ENCODE results near the gene GPNMB.

GPNMB gene

DNA sequence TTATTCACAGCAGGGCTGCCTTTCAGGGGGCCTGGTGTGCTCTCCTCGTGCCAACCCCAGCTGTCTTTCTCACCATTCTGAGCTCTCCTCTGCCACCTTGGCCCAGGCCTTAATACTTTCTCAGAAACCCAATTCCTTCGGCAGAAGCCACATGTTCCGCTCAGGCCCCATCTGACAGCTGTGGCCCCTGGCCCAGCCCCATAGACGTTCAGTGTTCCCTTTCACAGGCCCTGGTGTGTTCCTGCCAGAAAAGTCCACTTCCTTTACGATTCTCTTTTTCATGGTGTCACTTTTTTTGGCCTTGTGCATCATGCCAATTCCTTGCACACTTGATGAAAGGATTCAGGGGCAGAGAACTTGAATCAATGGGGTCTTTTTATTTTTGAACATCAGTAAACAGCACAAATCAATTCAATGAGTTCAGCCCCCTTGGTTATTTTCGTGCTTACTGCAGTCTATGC, 15.9 kb upstream of the GPNMB start:
- DNase-seq (ENCODE audit: low spot score) = no peak

DNA sequence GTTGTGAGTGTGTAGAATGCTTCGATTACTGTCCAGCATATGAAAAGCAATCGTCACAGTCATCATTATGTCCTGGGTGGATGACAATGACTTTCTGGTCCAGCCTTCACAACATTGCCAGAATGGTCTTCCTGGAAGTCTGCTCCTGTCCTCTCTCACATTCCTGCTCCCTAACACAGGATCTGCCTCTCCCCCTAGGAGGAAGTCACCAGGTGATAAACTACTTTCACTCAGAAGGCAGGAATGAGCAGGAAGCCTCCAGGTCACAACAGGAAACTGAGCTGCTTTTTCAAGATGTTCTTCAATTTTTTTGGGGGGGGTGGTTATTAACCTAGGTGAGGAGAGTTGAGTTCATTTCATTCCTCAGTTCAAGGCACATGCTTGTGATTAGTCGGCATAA, 13.6 kb upstream of the GPNMB start:
- no peak for DNase-seq (ENCODE audit: low spot score)

DNA sequence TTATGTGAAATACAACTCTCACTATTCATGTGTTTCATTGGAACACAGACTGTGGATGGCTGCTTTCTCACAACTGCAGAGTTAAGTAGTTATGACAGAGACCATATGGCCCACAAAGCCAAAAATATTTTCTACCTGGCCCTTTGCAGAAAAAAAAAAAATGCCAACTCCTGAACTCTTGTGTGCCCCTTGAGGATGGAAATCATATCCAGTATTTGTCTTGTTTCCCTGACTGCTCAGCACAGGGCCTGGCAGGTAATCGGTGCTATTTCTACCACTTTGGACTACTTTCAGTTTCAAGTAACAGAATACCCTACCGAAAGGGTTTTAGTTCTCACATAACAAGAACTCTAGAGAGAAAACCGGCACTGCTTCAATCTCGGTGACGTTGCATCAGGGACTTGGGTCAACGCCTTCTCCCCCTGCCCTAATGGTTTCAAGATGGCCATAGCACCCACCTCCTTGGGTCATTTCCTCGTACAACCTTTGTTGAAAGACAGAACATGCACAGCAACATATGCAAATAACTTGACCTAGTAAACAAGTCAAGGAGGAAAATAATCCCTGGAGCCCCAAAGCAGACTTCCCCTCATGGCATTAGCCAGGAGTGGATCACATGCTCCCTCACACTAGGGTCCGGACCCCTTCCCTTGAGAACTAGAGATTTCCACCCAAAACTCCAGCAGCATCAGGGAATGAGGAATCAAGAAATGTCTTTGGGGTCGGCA, 11.8 kb upstream of the GPNMB start:
- DNase-seq (ENCODE audit: low spot score) = no peak

DNA sequence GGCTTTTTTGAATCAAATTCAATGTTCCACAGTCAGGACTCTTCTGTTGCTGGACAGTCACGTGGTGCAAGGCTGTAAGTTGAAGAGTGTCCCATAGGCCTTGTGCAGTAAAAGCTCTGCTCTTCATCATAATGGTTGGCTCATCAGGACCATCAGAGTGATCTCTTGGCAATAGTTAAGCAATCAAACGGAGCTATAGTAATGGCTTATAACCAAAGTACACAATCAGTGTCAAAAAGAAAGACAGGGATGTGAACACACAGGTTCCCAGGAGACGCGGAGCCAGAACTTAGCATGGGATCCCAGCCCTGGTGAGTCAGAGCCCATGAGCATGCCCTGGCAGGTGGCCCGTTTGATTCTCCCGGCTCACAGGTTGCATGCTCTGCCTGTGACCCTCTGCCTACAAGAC, 10.8 kb upstream of the GPNMB start:
- no peak for DNase-seq (ENCODE audit: low spot score)

DNA sequence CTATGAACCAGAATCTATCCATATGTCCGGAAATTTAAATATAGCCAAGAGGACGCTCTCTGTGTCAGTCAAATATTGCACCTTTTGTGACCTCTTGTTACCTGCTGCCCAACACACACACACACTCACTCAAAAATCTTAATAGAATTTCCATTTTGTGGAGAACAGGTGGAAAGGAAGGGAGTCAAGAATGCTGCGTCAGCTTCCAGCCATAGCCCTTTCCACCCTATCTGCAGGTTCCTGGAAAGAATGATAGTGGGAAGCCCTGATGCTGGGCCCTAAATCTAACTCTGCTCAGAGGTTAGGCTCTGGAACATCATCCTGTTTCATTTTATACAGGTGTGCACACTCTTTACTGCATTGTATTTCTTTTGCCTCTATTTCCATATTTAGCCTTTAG, 9.6 kb upstream of the GPNMB start:
- no peak for DNase-seq (ENCODE audit: low spot score)

DNA sequence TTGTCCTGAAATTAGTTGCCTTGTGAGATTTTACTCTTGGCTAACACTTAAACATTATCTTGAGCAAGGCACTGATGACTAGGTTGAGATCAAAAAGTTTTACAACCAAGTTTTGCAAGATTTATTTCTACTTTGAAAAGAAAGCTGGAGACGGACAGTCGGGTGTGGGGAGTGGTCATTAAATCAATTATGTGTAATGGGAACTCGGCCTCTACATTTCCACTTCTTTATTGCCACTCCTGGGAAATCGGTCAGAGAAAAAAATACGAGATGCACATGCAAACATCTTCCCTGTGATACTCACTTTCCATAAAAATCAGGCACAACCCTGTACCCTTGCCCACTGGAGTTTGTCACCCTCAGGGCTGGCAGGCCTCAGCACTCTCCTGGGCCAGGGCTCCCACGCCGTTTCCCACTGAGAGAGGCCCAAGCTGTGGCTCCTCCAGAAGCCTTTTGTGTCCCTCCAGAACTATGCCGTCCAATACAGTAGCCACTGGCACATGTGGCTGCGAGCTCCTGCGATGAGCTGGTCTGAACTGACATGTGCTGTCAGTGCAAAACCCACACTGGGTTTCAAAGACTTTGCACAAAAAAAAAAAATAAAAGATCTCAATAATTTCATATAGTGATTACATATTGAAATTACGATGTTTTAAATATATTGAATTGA, 7.5 kb upstream of the GPNMB start:
- DNase-seq (ENCODE audit: low spot score) = no peak

DNA sequence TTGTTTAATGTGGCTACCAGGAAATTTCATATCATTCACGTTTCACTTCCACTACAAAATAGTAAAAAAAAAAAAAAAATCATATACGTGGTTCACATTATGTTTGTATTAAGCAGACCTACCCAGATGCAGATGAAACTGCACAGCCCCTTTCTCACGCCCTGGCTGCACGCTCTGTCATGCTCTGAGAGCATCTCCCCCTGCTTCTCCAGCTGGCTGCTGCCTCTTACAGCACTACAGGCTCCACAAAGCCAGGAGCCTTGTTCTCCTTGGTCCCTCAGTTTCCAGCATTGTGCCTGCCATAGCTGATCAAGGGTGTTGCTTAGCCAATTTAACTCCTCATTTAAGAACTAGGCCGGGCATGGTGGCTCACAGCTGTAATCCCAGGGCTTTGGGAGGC, 6.9 kb upstream of the GPNMB start:
- DNase-seq (ENCODE audit: low spot score) = no peak

DNA sequence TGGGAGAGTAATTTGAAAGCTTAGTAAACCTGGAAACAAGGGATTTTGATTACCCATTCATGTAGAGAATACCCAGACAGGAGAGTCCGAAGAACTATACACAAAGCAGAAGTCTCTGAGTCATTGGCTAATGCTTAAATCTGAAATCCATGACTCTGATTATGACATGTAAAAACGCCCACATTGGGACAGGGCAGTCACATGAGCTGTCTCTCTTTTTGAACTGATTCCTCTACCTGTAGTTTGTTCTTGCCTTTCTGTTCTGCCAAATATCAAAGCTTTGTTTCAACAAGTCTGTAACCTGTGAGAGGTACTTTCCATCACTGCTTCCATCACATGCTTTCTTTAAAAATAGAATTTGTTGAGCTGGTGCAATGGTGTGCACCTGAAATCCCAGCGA, 4.3 kb upstream of the GPNMB start:
- no peak for DNase-seq (ENCODE audit: low spot score)

DNA sequence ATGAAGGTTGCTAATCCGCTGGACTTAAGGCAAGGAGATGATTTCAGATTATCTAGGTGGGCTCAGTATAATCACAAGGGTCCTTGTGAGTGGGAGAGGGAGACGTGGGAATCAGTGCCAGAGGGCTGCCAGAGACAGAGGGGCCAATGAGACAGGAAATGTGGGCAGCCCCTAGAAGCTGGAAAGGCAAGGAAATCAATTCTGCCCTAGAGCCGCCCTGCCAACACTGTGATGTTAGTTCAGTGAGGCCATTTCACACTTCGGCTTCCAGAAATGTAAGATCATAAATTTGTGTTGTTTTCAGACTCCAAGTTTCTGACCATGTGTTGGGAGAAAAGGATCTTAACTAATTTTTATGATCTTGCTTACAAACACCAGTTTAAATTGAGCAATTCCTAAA, 3.6 kb upstream of the GPNMB start:
- no peak for DNase-seq (ENCODE audit: low spot score)

DNA sequence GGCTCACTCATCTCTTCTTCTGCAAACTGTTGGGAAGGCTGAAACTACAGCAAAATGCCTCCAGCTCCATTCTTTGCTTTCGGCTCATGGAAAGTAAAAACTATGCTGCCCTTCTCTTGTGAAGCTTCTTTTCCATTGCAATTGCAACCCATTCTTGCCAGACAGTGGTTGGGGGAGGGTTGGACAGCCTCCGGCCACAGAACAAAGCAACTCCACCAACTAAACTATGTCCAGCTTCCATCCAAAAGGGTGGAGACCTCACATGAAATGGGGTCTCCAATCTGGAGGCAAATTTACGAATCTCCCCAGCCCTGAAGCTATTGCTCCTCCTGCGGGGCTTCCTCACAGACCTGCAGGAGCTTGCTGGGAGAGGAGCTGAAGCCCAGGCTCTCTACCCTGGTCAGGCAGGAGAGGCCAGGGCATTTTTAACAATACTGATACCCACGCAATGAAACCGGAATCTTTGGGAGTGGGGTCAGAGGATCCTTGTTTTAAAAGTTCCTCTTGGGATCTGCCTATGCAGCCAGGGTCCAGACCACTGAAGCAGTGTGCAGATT, 549 bp downstream of the GPNMB start:
- DNase-seq (ENCODE audit: low spot score) = peak; percentile 30

DNA sequence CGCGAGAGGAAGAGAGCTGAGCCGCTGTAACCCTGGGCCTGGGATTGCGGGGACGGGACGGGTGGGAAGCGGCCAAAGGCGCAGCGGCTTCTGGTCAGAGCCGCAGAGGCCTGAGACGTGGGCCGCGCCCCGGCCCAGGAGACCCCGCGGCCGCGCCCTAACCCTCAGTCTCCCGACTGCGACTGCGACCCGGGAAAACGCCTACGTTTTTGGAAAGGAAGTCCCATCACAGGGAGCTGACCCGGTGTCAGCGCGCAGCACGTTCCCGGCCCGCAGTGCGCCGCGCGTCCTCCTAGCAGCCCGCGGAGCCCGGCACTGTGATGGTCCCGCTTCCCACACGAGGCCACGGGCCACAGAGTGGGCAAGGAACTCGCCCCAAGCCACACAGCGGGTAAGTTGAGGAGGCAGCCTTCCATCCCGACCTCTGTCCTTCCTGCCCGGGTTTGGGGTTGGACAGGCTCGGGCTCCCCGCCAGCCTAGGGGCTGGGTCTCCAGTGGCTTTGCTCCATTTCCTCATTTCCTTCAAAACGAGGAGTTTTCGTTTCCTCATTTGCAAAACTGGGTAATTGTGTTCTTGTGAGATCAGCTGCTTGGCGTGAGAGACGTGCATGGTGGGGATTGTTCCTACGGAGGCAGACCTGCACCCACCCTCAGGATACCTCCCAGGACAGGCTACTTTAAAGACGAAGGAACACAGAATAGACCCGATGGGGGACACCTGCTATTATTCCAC, 1.2 kb downstream of the GPNMB start:
- peak; percentile 53 for DNase-seq (ENCODE audit: low spot score)

DNA sequence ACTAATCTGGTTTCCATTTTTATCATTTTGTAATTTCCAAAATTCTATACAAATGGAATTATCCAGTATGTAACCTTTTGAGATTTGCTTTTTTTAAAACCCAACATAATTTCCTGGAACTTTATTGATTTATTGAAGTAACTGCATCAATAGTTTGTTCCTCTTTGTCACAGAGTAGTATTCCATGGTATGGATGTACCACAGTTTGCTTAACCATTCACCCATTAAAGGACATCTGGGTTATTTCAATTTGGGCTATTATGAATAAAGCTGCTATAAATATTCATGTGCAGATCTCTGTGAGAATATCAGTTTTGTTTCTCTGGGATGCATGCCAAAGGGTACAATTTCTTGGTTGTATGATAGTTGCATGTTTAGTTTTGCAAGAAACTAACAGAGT, 2.9 kb downstream of the GPNMB start:
- no peak for DNase-seq (ENCODE audit: low spot score)

DNA sequence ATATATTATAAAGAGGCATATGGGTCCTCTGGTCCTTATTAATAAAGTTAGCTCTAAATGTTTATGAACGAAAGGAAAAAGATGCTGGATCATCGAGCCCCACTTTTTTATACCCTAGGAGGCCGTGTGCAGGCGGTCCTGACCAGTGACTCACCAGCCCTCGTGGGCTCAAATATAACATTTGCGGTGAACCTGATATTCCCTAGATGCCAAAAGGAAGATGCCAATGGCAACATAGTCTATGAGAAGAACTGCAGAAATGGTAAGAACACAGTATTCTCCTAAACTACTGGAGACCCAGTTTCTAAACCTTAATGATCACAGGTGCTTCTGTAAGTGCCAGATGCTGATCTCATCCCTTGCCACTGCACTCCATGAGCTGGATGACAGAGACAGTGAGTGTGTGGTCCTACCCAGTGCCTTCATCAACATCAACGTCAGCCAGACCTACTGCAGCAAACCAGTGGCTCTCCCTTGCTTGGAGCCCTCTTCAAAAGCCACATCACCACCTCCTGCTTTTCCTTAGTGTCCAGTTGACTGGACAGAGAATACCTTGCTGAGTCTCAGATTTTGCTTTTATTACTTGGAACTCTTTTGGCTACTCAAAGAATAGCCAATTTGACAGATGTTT, 7.6 kb downstream of the GPNMB start:
- DNase-seq (ENCODE audit: low spot score) = no peak

DNA sequence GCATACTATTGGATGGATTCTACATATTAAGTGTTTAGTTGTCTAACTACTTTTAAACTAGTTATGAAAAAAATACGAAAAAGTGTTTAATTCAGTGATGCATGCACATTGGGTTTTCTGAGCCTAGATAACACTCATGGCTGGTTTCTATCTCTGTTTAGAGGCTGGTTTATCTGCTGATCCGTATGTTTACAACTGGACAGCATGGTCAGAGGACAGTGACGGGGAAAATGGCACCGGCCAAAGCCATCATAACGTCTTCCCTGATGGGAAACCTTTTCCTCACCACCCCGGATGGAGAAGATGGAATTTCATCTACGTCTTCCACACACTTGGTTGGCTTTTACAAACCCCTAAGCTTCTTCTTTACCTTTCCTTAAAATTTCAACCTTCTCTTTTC, 10.2 kb downstream of the GPNMB start:
- DNase-seq (ENCODE audit: low spot score) = no peak

DNA sequence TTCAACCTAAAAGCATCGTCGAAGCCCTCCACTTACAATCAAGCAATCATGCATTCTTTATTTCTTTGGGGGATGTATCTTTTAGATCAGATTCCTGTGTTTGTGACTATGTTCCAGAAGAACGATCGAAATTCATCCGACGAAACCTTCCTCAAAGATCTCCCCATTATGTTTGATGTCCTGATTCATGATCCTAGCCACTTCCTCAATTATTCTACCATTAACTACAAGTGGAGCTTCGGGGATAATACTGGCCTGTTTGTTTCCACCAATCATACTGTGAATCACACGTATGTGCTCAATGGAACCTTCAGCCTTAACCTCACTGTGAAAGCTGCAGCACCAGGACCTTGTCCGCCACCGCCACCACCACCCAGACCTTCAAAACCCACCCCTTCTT, 13.8 kb downstream of the GPNMB start:
- DNase-seq (ENCODE audit: low spot score) = no peak

DNA sequence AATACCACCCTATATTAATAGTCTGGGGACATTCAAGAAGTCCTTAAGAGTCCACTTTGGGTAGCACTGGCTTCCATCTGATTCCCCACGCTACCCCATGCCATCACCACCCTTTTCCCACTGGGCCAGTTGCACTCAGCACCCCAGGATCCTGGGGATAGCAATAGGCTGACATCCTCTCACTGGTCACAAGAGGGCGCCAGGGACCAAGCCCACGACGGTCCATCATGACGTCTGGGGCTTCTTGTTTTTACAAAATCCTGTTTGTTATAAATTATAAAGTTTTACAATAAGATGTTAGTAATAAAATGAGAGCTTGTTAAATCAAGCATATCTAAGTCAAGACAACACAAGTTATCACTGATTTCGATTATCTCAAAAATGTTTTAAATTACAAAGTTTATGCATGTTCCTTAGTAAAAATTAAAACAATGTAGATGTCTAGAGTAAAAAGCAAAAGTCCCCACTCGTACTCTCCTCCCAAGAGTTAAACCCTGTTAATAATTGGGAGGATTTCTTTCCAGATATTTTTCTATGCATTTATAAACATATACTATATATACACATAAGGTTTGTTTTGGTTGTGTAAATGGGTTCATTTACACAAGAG, 15.4 kb downstream of the GPNMB start:
- peak; percentile 83 for DNase-seq (ENCODE audit: low spot score)

DNA sequence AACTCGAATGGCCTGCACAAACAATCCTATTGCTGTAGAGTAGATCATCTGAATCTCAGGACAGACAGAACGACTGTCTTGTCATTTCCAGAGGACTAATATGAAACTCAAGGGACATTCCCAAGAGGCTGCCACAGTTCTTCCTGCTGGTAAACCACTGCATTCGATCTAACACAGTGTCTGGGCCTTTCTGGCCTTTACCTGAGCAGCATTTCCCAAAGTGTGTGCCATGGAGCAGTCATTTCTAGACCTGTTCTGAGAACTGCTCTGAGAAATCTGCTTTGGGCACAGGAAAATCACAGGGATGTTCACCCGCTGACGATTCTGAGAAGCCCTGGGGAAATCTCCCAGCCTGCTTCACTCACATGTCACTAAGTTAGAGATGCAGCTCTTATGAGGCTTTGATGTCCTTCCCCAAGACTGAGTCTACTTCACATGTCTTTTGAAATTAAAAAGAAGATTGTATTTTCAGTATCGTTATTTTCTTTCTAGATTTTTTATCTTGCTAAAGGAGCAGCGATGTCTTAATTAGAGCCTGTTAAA, 18.4 kb downstream of the GPNMB start:
- no peak for DNase-seq (ENCODE audit: low spot score)

DNA sequence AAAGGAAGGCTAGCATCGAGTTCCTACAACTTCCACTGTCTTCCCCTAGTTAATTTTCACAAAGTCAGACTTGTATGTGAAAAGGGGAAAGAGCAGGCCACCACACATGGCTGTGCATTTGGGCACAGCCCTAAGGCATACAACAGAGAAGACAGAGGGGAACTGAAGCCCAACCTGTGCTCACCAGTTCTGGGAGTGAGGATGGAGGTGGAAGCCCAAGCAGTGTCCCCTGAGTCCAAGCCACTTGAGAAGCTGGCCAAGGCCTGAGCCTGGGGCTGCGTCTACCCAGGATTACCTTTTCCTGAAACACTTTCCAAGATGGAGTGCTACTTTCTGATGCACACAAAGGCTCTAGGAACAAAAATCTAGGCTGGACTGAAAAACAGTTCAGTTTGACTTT, 20.3 kb downstream of the GPNMB start:
- no peak for DNase-seq (ENCODE audit: low spot score)

DNA sequence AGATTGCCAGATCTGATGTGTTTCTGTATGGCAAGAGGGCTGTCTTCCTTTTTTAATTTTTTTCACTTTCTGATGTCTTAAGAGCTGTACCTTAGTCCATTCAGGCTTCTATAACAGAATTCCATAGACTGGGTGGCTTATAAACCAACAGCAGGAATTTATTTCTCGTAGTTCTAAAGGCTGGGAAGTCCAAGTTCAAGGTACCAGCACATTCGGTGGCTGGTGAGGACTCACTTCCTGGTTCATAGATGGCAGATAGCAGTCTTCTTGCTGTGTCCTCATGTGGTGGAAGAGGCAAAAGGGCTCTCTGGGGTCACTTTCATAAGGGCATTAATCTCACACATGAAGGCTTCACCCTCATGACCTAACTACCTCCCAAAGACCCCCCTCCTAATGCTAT, 20.8 kb downstream of the GPNMB start:
- no peak for DNase-seq (ENCODE audit: low spot score)

DNA sequence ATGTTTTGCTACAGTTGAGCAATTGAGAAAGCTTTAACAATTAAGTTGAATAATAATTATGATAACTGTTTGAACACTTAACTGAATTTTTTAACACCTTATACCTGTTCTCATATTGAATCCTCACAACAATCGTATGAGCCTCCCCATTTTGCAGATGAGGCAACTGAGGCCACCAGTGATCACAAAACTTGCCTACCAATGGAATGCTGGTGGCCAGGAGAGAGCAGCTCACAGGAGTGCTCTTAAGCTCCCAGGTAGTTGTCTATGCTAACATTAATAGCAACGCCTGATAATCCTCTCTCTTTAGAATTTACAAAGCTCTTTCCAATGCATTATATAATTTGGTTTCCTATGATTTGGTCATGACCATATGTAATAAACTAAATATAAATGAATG, 21.6 kb downstream of the GPNMB start:
- no peak for DNase-seq (ENCODE audit: low spot score)

DNA sequence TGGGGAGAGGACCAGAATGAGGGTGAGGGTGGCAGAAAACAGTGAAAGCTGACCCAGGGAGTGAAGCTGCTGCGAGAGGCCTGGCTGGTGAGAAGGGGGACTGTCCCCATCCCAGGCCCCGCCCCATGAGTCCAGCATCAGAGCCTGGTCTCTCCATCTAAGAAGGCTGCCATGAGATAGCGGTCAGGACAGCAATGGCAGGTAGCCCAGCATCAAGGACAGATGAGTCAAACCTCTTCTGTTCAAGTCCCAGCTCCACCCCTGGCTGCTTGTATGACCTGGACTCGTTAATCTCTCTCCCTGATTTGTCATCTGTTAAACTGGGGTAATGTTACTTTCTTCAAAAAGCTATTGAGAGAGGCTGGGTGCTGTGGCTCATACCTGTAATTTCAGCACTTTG, 22.2 kb downstream of the GPNMB start:
- no peak for DNase-seq (ENCODE audit: low spot score)

DNA sequence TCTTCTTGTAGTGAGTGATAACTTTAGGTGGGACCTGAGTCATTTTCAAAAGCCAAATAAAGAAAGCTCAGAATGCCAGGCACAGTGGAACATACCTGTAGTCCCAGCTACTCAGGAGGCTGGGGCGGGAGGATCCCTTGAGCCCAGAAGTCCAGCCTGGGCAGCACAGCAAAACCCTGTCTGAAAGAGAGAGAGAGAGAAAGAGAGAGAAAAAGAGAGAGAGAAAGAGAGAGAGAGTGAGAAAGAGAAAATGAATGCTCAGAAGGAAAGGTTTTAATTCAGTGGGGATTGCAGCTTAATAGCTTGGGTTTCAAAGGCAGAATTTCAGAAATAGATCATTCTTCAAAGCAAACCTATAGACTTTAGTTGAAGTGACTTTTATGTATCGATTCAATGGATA, 25.7 kb downstream of the GPNMB start:
- DNase-seq (ENCODE audit: low spot score) = no peak
